ENCODE results near the gene LTA4H. TPM values are rescaled to one million over a fixed set of nuclear protein-coding genes. Genes with fewer than 3 reads are reported as not detected.

The LTA4H gene
- total and polyA plus RNA-seq, 9 donors, result 82.8 to 282 (median 106) TPM

DNA sequence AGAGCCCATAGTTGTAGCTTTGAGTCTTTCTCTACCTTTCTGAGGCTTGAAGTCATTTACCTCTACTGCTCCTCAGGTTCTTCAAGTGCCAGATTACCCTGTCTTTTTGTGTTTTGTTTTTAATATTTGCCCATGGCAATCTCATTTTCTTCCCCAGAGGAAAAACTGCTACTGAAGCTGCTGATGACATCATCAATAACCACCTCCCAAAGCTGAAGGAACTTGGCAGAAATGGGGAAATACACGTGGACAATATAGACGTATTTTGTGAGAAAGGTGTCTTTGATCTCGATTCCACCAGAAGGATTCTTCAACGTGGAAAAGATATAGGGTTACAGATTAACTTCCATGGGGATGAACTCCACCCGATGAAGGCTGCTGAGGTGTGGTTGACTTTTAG, 75.1 kb downstream of the LTA4H start:
- H3K36me3 ChIP-seq, result no peaks in the 10 kb centered on the region
- no peak overlapping the region for H3K27ac ChIP-seq
- H3K27me3 ChIP-seq, result no peaks in the 10 kb centered on the region
- 63 to 71% (median 66%) methylated on average over 5 of the region's 5 CpGs for WGBS, 3 donors
- intact Hi-C loops (cut with DNase I), result no loop called here
- H3K4me3 ChIP-seq, result no peak overlapping the region
- DNase-seq, result no peak
- H3K4me1 ChIP-seq (ENCODE audit: insufficient read depth), result no peaks in the 10 kb centered on the region
- no peaks in the 10 kb centered on the region for H3K9me3 ChIP-seq
- TF ChIP-seq, protein P1, sequence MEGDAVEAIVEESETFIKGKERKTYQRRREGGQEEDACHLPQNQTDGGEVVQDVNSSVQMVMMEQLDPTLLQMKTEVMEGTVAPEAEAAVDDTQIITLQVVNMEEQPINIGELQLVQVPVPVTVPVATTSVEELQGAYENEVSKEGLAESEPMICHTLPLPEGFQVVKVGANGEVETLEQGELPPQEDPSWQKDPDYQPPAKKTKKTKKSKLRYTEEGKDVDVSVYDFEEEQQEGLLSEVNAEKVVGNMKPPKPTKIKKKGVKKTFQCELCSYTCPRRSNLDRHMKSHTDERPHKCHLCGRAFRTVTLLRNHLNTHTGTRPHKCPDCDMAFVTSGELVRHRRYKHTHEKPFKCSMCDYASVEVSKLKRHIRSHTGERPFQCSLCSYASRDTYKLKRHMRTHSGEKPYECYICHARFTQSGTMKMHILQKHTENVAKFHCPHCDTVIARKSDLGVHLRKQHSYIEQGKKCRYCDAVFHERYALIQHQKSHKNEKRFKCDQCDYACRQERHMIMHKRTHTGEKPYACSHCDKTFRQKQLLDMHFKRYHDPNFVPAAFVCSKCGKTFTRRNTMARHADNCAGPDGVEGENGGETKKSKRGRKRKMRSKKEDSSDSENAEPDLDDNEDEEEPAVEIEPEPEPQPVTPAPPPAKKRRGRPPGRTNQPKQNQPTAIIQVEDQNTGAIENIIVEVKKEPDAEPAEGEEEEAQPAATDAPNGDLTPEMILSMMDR (IDR thresholded peaks at IDR 0.05), result no peak
- TF ChIP-seq EP300 (IDR thresholded peaks at IDR 0.05) (no peak), POLR2A (IDR thresholded peaks at IDR 0.05) (no peak)

DNA sequence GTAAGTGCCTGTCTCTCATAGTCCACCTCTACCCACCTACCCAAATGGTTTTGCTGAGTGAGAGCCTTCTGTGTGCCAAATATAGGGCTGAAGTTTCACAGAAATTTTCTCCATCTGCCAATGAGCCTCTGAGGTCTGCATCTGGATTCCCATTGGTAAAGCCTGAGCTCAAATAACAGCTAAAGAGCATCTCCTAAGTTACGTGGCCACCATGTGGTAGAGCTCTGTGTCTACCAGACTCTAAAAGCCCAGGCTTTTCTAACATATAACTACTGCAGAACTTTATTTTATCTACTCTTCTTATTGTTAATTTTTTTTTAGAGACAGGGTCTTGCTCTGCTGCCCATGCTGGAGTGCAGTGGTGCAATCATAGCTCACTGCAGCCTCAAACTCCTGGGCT, 76.3 kb downstream of the LTA4H start:
- Histone ChIP-seq H3K27ac (no peak overlapping the region), H3K4me1 (ENCODE audit: insufficient read depth) (no peaks in the 10 kb centered on the region), H3K36me3 (no peaks in the 10 kb centered on the region), H3K9me3 (no peaks in the 10 kb centered on the region), H3K27me3 (no peaks in the 10 kb centered on the region), H3K4me3 (no peak overlapping the region)
- intact Hi-C loops (cut with DNase I), result no loop called here
- DNase-seq, result no peak
- WGBS, 3 donors, result 26 to 31% (median 29%) methylated on average over 1 of the region's 1 CpG
- TF ChIP-seq POLR2A (IDR thresholded peaks at IDR 0.05) (no peak), EP300 (IDR thresholded peaks at IDR 0.05) (no peak)
- TF ChIP-seq, protein P1 (IDR thresholded peaks at IDR 0.05), result no peak

DNA sequence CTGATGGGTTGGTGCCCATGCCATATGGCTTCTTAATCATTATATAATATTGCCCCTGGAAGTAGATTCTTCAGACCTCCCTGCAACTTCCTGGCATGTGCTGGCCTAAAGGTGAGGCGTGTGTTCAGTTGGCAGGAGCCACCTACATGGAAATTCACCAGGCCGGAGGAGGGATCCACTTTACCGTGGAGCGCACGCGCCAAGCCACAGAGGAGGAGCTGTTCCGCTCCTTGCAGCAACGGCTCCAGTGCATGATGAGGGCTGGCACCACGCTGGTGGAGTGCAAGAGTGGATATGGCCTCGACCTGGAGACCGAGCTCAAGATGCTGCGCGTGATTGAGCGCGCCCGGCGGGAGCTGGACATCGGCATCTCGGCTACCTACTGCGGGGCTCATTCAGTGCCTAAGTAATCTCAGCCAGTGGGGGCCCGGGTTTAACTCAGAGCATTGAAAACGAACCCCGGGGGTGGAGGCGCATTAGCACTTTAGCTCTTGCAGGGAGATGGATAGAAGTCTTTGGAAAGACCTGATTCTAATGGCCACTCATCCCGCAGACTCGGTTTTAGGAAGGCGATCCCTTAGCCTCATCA, 78.7 kb downstream of the LTA4H start:
- Histone ChIP-seq H3K27me3 (no peaks in the 10 kb centered on the region), H3K4me1 (ENCODE audit: insufficient read depth) (no peaks in the 10 kb centered on the region), H3K9me3 (no peaks in the 10 kb centered on the region), H3K36me3 (no peaks in the 10 kb centered on the region), H3K27ac (no peak overlapping the region), H3K4me3 (no peak overlapping the region)
- TF ChIP-seq, protein P1 (IDR thresholded peaks at IDR 0.05), result no peak
- TF ChIP-seq EP300 (IDR thresholded peaks at IDR 0.05) (no peak), POLR2A (IDR thresholded peaks at IDR 0.05) (no peak)
- intact Hi-C loops (cut with DNase I), result no loop called here
- no peak for DNase-seq
- WGBS, 3 donors, result 56 to 63% (median 58%) methylated on average over 27 of the region's 27 CpGs

DNA sequence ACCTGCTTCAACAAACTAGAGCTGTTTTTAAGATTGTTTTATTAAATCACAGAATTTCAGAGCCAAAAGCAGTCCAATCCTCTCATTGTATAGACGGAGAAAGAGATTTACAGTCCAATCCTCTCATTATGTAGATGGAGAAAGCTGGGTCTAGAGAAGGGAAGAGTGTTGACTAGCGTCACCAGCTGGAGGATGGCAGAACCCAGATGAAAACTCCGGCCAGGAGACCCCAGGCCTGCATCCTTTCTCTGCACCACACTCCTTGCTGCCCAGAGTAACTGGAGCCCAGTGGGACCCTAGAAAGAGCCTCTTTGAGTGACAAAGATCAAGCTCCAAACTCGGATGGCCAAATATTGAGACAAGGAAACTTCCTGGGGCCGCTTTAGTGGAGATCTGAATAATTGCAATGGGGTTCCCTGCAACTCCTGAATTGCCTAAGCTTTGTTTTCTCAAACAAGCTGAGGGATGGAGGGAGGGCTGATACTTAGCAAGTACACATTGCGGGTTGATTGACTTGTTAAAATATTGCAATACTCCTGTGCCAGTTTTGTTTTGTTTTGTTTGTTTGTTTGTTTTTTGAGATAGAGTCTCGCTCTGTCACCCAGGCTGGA, 79.7 kb downstream of the LTA4H start:
- DNase-seq, result no peak
- Histone ChIP-seq H3K4me3 (no peak overlapping the region), H3K27ac (no peak overlapping the region), H3K4me1 (ENCODE audit: insufficient read depth) (no peaks in the 10 kb centered on the region), H3K36me3 (no peaks in the 10 kb centered on the region), H3K9me3 (no peaks in the 10 kb centered on the region), H3K27me3 (no peaks in the 10 kb centered on the region)
- 74 to 79% (median 79%) methylated on average over 7 of the region's 7 CpGs for WGBS, 3 donors
- intact Hi-C loops (cut with DNase I), result no loop called here
- TF ChIP-seq, protein P1 (IDR thresholded peaks at IDR 0.05), result no peak
- TF ChIP-seq POLR2A (IDR thresholded peaks at IDR 0.05), result no peak

Data from ovary (tissue), 9 donors.